Activated naive CD4-positive, alpha-beta T cell treated with anti-CD3 and anti-CD28 coated beads, Interleukin-2, amount 50 U/mL, for 24 hours (primary cell): ENCODE measurements around the gene YIF1A.
"Not testable (repeated sequence)": the region's sequence is repeated elsewhere in the genome, so short reads cannot be mapped to it uniquely, and the experiment has no call there.

Experiments
- H3K27ac Mint-ChIP-seq: one replicate; pipeline ENCODE4 v1.8.0; 2021; ENCODE audit warnings: mild to moderate bottlenecking, mixed read lengths
- H3K27me3 Mint-ChIP-seq: one replicate; pipeline ENCODE4 v1.8.0; 2021; ENCODE audit warnings: mixed read lengths
- H3K36me3 Mint-ChIP-seq: one replicate; pipeline ENCODE4 v1.8.0; 2021; ENCODE audit warnings: mixed read lengths
- H3K4me1 Mint-ChIP-seq: one replicate; pipeline ENCODE4 v1.8.0; 2021; ENCODE audit warnings: mixed read lengths
- H3K4me3 Mint-ChIP-seq: one replicate; pipeline ENCODE4 v1.8.0; 2021; ENCODE audit warnings: mild to moderate bottlenecking, mixed read lengths
- H3K9me3 Mint-ChIP-seq: one replicate; pipeline ENCODE4 v1.8.0; 2021; ENCODE audit warnings: mixed read lengths

Gene YIF1A

DNA sequence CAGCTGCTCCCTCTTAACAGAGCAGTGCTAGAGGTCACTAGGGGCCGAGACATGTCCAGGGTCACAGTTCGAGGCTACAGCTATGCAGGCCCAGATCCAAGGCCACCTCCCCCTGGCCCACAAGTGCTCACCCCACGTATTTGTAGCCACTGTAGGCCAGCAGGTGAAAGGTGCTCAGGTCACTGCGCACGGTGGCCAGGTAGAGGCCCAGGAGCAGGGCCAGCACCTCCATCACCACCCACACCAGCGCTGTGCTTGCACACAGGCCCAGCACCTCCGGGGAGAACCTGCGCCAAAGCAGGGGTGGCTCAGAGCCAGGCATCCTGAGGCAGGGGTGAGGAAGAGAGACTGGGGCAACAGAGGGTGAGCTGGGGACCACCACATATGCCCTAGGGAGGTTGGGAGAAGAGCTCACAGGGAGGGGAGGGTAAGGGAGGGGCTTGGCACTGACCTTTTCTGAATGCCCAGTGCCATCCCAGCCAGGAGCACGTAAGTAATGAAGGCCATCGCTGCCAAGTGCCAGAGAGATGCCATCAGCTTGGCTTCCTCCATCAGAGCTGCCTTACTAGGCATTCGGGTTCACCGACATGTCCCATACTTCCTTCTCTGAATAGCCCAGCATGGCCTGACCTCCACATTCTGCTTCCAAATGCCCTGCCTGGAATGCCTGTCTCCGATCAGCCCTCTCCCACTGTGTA lies 3.5 kb downstream of the YIF1A start:
- Mint-ChIP-seq H3K4me1 (peaks cover 48% of the 10 kb centered on the region), H3K36me3 (no peaks in the 10 kb centered on the region)

DNA sequence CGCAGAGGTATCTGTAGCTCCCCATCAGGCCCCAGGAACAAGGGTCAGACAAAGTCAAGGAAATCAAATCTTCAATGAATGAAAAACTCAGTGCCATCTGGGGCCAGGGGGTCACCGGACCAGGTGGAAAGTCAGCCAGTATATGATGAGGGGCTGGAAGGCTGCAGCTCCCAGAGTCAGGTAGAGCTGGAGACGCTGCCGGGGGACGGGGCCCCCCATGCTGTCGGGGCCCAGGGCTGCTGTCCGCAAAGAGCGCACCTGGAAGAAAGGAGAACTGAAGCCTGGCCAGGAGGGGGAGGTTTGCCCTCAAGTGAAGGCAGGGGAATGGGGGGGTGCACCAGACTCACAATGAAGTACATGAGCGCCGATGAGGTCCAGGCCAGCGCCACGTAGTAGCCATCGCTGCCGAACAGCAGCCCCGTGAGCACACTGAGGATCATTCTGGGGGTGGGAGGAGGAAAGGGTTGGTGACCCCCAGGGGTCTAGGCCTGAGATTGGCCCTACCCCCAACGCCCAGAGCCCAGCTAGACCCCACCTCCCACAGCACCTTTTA lies 4.3 kb downstream of the YIF1A start:
- Mint-ChIP-seq H3K36me3 (no peaks in the 10 kb centered on the region), H3K4me3 (no peak overlapping the region), H3K4me1 (peaks cover 41% of the 10 kb centered on the region), H3K9me3 (no peaks in the 10 kb centered on the region), H3K27me3 (peaks cover 1% of the 10 kb centered on the region), H3K27ac (no peak overlapping the region)

More for the DNA sequence above, 3.5 kb downstream of the YIF1A start:
- no peak overlapping the region for H3K4me3 Mint-ChIP-seq
- H3K9me3 Mint-ChIP-seq = no peaks in the 10 kb centered on the region
- peak overlapping the region; percentile 51 for H3K27ac Mint-ChIP-seq
- peaks cover 1% of the 10 kb centered on the region for H3K27me3 Mint-ChIP-seq

DNA sequence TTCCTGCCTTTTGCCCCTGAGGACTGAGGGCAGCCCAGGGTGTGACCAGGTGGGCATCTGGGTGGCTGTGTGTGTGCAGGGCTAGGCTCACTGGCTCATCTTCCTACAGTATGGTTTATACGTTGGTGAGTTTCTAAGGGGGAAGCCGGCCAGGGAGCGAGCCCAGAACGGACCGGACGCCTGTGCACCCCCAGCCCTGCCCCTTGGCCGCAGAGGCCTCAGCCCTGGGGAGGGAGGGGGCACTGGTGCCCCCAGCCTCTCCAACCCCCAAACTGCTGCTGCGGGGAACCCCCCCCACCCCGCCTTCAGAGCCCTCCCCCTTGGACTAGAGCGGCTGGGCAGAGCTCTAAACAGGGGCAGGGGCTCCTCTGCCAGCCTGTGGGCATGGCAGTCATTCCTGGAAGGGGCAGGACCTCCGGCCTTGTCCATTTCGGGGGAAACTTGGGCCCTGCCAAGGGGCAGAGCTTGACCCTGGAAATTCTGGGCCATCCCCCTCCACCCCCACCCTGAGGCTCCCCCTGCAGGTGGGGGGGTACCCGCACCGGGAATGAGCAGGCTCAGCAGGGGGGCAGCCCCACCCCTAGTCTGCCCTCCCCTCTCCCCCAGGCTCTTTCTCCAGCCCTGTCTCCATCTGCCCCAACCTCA lies 5.4 kb downstream of the YIF1A start:
- Mint-ChIP-seq H3K9me3 (no peaks in the 10 kb centered on the region), H3K36me3 (no peaks in the 10 kb centered on the region), H3K27me3 (peaks cover 1% of the 10 kb centered on the region), H3K27ac (no peak overlapping the region), H3K4me3 (no peak overlapping the region), H3K4me1 (peaks cover 43% of the 10 kb centered on the region)

DNA sequence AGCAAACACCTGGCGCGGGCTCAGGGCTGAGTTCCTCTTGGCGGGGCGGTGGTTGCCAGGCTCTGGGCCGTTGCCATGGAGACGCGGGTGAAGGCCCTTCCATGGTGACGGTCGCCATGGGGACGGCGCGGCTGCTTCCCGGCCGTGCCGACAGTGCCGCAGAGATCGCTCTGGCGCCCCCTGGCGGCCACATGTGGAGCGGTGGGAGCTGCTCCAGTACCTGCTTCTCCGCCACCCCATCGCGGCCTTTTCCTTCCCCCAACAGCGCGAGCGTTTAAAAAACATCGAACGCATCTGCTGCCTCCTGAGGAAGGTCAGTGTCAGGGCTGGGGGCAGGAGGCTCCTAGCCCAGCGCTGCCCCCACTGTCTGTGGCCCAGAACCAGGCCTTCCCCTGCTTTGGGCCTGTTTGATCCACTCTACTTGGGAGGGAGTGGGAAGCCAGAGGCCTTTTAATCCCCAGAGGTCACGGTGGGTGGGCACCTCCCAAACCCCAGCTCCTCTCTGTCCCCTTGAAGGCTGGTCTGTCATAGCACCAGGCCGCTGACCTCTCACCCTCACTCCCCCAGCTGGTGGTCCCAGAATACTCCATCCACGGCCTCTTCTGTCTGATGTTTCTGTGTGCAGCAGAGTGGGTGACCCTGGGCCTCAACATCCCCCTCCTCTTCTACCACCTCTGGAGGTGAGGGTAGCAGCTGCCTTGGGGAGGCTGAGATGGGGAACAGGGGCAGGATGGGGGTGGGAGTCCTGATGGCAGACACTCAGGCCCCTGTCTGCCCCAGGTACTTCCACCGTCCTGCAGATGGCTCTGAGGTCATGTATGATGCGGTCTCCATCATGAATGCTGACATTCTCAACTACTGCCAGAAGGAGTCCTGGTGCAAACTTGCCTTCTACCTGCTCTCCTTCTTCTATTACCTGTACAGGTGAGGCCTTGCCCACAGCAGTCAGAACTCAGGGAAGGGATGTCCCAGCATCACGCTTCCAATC lies 6.2 kb downstream of the YIF1A start:
- Mint-ChIP-seq H3K36me3 (no peaks in the 10 kb centered on the region), H3K27ac (peak overlapping the region; percentile 46), H3K9me3 (no peaks in the 10 kb centered on the region), H3K4me1 (peaks cover 44% of the 10 kb centered on the region), H3K4me3 (peak overlapping the region; percentile 42), H3K27me3 (peaks cover 1% of the 10 kb centered on the region)

DNA sequence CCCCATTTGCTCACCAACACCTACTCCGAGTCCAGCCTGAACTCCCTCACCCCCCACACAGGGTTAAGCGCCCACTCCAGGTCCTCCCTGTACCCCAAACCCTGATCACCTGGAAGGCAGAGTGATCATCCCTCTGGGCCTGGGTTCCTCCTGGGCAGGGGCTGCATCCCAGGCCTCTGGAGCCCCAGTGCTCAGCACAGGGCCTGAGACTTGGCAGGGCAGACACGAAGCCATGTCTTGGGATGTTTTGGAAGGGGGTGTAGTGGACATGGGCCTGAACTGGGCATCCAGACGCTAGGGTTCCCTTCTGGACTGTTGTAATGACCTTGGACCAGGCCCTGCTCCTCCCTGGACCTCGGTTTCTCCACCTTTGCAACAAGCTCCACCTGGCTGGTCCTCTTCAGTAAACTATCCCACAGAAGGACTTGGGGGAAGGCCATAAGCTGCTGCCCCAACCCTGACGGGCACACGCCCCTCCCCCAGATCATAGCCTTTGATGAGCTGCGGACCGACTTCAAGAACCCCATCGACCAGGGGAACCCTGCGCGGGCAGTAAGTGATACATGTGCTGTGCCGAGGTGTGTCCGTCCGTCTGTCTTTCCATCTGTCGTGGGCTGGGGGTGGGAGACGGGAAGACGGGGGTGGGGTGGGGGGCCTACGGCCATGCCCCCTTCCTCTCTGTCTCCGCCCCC lies 7.0 kb downstream of the YIF1A start:
- peak overlapping the region; percentile 42 for H3K4me3 Mint-ChIP-seq
- H3K27ac Mint-ChIP-seq = peak overlapping the region; percentile 51
- peaks cover 1% of the 10 kb centered on the region for H3K27me3 Mint-ChIP-seq
- peaks cover 38% of the 10 kb centered on the region for H3K4me1 Mint-ChIP-seq
- no peaks in the 10 kb centered on the region for H3K36me3 Mint-ChIP-seq
- H3K9me3 Mint-ChIP-seq = no peaks in the 10 kb centered on the region

DNA sequence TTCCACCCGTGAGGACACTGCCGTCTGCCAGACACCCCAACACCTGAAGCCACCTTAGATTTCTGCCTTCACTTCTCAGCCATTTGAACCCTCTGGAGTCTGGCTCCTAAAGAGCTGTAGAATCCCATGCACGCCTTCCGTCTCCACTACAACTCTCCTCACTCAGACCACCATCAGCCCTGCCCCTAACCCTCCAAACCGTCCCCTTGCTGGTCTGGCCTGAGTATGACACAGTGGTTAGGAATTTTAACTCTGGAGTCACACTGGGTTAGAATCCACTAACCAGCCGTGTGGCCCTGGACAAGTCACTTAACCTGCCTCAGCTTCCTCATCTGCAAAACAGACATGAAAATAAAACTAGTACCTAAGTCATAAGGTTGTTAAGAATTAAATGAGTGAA lies 7.9 kb downstream of the YIF1A start:
- peak overlapping the region; percentile 20 for H3K4me3 Mint-ChIP-seq
- no peaks in the 10 kb centered on the region for H3K9me3 Mint-ChIP-seq
- H3K4me1 Mint-ChIP-seq = peaks cover 35% of the 10 kb centered on the region
- H3K27ac Mint-ChIP-seq = peak overlapping the region; percentile 65
- no peaks in the 10 kb centered on the region for H3K36me3 Mint-ChIP-seq
- H3K27me3 Mint-ChIP-seq = peaks cover 1% of the 10 kb centered on the region

DNA sequence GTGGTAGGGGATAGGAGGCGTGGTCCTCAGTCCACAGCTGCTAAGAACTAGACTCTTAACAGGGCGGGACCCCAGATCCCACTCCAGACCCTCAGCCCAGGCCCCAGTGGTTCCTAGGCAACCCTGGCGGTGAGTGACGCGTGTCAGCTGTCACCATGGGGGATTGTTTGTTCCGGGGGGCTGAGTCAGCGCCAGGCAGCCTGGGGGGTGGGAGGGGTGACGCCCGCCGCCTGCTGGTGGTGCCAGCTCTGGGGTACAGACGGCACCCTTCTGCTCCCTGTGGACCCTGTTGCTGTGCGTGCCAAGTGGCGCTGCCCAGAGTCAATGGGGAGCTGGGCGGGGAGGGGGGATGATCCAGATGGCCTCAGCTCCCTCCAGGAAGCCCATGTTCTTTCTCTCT lies 8.5 kb downstream of the YIF1A start:
- no peak overlapping the region for H3K27ac Mint-ChIP-seq

DNA sequence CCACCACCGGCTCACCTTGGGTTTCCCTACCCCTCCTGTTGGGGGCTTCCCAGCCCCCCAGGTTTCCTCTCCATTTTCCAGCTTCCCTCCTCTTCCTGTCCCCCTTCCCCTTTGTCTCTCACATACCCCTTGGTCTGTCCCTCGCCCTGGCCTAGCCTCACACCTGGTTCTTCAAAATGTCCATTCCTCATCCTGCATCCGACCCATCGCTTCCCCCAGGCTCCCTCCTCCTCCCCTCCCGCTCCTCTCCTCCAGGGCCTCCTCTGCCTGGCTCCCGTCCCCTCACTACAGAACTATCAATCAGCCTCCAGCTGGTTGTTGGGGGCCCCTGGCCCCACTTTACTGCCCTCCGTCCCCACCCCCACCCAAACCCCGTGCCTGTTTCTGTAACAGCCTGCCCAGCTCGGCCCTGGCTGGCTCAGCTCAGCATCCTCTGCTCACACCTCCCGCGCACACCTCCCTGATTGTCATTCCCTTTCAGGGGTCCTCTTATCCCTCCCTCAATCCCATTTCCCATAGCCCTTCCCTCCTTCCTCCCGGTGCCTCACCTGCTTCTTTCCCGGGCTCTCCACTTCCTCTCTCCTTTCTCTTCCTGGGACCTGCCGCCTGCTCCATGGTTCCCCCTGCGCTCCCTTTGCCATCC lies 9.7 kb downstream of the YIF1A start:
- Mint-ChIP-seq H3K36me3 (no peaks in the 10 kb centered on the region), H3K4me3 (peak overlapping the region; percentile 66), H3K27me3 (peaks cover 1% of the 10 kb centered on the region), H3K27ac (no peak overlapping the region), H3K9me3 (no peaks in the 10 kb centered on the region), H3K4me1 (peaks cover 35% of the 10 kb centered on the region)

More for the DNA sequence above, 8.5 kb downstream of the YIF1A start:
- H3K27me3 Mint-ChIP-seq = peaks cover 1% of the 10 kb centered on the region
- H3K9me3 Mint-ChIP-seq = no peaks in the 10 kb centered on the region
- H3K4me1 Mint-ChIP-seq = peaks cover 35% of the 10 kb centered on the region
- H3K36me3 Mint-ChIP-seq = no peaks in the 10 kb centered on the region
- no peak overlapping the region for H3K4me3 Mint-ChIP-seq

DNA sequence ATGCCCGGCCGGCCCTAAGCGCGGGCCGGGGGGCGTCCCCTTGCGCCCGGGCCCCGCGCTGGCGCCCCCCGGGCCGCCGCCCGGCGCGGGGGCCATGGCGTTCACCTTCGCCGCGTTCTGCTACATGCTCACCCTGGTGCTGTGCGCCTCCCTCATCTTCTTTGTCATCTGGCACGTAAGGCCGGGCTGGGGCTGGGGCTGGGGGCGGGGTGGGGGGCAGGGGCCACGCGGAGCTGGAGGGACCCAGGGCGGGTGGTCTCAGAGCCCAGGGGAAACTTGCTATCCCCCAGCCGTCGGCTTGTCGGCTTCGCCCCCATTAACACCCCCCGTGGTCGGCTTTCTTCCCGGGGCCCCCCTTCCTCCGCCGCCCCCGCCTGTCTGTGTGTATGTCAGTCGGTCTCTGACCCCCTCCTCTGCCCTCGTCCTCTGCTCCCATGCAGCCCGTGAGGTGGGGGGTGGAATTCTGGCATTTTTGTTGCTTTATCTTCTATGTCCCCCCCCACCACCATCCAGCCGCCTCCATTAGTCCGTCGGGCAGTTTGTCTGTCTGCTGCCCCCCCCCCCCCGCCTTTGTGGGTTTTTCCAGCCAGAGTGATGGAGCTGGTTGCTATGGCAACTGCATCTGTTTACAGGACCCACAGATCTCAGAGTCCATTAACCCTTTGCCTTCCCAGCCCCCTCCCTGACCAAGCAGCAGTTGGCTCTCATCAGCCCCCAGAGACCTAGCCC lies 10.4 kb downstream of the YIF1A start:
- Mint-ChIP-seq H3K4me1 (peaks cover 37% of the 10 kb centered on the region), H3K36me3 (peaks cover 2% of the 10 kb centered on the region), H3K9me3 (no peaks in the 10 kb centered on the region), H3K4me3 (peak overlapping the region; percentile 66), H3K27ac (peak overlapping the region; percentile 62), H3K27me3 (peaks cover 1% of the 10 kb centered on the region)

DNA sequence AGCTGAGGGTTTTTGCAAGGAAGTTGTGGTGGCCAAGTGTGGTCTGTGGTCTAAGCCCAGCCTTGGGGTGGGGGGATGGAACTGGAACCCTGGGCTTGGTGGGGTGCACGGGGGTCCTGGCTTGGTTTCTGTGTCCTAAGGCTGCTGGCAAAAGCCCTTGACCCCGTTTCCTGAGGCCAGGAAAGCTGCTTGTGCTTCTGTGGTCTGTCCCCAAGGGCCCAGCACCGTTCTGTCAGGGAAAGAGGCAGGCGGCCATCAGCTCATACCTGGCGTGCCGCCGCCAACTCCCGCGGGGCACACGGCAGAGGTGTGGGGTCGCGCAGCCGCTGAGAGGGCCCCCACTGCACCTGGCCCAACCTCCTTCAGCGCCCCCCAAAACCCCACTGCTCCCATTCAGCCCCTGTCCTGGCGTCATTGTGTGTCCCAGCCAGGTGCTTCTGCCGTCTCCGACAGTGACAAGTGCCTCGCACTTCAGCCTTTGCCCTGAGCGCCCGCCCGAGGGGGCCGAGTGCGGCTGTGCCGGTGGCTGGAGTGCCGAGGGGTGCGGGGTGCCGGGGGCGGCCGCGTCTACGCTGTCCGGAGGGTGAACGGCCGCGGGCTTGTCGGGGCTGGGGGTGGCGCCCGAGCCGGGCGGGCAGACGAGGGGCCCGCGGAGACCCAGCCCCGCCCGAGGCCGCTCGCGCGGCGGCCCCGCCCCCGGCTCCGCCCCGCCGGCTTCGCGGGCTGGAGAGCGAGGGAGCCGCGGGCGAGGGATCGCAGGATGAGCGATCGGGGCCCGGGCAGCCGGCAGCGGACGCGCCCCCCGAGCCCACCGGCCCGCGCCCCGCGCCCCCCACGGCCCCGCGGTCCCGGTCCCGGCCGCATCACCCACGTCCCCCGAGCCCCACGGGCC lies 11.2 kb downstream of the YIF1A start, which contains the start of gene CNIH2:
TSS of gene CNIH2 (plus strand) at position 705 of the 892 bp plus-strand sequence. CDS start 282 bp downstream, outside the sequence.
- Mint-ChIP-seq H3K4me3 (peak within 1 kb of the TSS; percentile 66), H3K4me1 (peaks cover 34% of the 10 kb centered on the region), H3K27ac (peak within 1 kb of the TSS; percentile 62), H3K27me3 (peaks cover 1% of the 10 kb centered on the region), H3K36me3 (peaks cover 5% of the 10 kb centered on the region), H3K9me3 (no peaks in the 10 kb centered on the region)

DNA sequence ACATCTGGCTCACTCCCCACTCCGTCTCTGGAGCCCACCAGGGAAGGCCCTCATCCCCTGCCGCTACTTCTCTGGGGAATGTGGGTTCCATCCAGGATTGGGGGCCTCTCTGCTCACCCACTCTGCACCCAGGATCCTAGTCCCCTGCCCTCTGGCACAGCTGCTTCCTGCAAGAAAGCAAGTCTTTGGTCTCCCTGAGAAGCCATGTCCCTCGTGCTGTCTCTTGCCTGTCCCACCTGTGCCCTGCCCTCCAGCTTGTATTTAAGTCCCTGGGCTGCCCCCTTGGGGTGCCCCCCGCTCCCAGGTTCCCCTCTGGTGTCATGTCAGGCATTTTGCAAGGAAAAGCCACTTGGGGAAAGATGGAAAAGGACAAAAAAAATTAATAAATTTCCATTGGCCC lies 11.9 kb downstream of the YIF1A start:
- not testable (repeated sequence) for H3K27me3 Mint-ChIP-seq, H3K9me3 Mint-ChIP-seq, H3K27ac Mint-ChIP-seq, H3K36me3 Mint-ChIP-seq
- Mint-ChIP-seq H3K4me3 (peak overlapping the region; percentile 26), H3K4me1 (peaks cover 31% of the 10 kb centered on the region)

DNA sequence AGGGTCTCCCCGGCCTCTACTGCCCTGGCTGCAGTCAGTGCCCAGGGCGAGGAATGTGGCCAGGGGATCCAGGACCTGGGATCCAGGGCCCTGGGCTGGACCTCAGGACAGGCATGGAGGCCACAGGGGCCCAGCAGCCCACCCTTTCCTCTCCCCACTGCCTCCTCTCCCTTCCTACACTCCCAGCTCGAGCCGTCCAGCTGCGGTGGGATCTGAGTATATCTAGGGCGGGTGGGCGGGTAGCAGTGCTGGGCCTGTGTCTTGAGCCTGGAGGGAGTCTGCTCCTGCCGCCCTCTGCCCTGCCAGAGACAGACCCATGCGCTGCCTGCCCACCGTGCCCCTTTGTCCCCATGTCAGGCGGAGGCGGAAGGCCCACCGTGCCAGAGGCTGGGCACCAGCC lies 12.3 kb downstream of the YIF1A start:
- H3K9me3 Mint-ChIP-seq, H3K27me3 Mint-ChIP-seq, H3K27ac Mint-ChIP-seq, H3K4me3 Mint-ChIP-seq, H3K36me3 Mint-ChIP-seq: not testable (repeated sequence)
- peaks cover 32% of the 10 kb centered on the region for H3K4me1 Mint-ChIP-seq

DNA sequence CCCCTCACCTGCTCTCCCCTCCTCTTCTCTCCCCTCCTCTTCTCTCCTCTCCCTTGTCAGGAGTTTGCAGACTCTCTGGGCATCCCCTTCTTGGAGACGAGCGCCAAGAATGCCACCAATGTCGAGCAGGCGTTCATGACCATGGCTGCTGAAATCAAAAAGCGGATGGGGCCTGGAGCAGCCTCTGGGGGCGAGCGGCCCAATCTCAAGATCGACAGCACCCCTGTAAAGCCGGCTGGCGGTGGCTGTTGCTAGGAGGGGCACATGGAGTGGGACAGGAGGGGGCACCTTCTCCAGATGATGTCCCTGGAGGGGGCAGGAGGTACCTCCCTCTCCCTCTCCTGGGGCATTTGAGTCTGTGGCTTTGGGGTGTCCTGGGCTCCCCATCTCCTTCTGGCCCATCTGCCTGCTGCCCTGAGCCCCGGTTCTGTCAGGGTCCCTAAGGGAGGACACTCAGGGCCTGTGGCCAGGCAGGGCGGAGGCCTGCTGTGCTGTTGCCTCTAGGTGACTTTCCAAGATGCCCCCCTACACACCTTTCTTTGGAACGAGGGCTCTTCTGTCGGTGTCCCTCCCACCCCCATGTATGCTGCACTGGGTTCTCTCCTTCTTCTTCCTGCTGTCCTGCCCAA lies 12.8 kb downstream of the YIF1A start:
- H3K27me3 Mint-ChIP-seq = peaks cover under 1% of the 10 kb centered on the region
- no peaks in the 10 kb centered on the region for H3K9me3 Mint-ChIP-seq
- peaks cover 28% of the 10 kb centered on the region for H3K4me1 Mint-ChIP-seq
- H3K27ac Mint-ChIP-seq = no peak overlapping the region
- H3K4me3 Mint-ChIP-seq = no peak overlapping the region
- H3K36me3 Mint-ChIP-seq = peaks cover 6% of the 10 kb centered on the region
